HFFc6 (cell line): ENCODE data around the gene TXK. TPM values are rescaled to one million over a fixed set of nuclear protein-coding genes. Genes with fewer than 3 reads are reported as not detected.

Experiments used
- DNase-seq: peaks from one replicate; pipeline ENCODE4 v3.0.0-alpha.2; 2018
- H3K27ac Mint-ChIP-seq: 2 replicates; pipeline ENCODE4 v1.8.0; 2020; ENCODE audit warnings: mild to moderate bottlenecking, mixed read lengths
- H3K27me3 Mint-ChIP-seq: 2 replicates; pipeline ENCODE4 v1.8.0; 2021; ENCODE audit warnings: mild to moderate bottlenecking, moderate library complexity, mixed read lengths; ENCODE audit not compliant: insufficient read depth
- H3K36me3 Mint-ChIP-seq: 2 replicates; pipeline ENCODE4 v1.8.0; 2021; ENCODE audit warnings: low read depth, mixed read lengths
- H3K4me1 Mint-ChIP-seq: 2 replicates; pipeline ENCODE4 v1.8.0; 2020; ENCODE audit warnings: low read depth, mixed read lengths
- H3K4me3 Mint-ChIP-seq: 2 replicates; pipeline ENCODE4 v1.8.0; 2020; ENCODE audit warnings: mild to moderate bottlenecking, moderate library complexity, mixed read lengths
- H3K9me3 Mint-ChIP-seq: 2 replicates; pipeline ENCODE4 v1.8.0; 2020; ENCODE audit warnings: mild to moderate bottlenecking, mixed read lengths
- CTCF ChIP-seq: fragments of 200-600 bp; sonication (generic); IDR thresholded peaks from 2 replicates; pipeline ENCODE4 v1.5.0; 2021; ENCODE audit warnings: antibody characterized with exemption, mild to moderate bottlenecking
- total RNA-seq, 6 experiments: library from RNA; stranded (reverse); fragmentation: NEBNext Ultra II Directional; extraction: Animal tissue kit (Norgen Biotek cat#: 25700); gene quantifications; 2 replicates in 1 of 6; 3 replicates in 5 of 6; pipeline ENCODE4 v1.2.3, GENCODE V29; 2021

Gene TXK
- total RNA-seq, 6 experiments from 2014 or later, result not detected

GRCh38 chr4:48093991-48094416 is 40.0 kb downstream of the TXK start:
- Mint-ChIP-seq H3K4me1 (peaks cover 13% of the 10 kb centered on the region), H3K27me3 (peaks cover 6% of the 10 kb centered on the region), H3K27ac (no peak overlapping the region), H3K9me3 (no peaks in the 10 kb centered on the region), H3K36me3 (no peaks in the 10 kb centered on the region), H3K4me3 (no peak overlapping the region)
- peak; percentile 38 for DNase-seq
- no peak for TF ChIP-seq CTCF

GRCh38 chr4:48090621-48091020 is 43.4 kb downstream of the TXK start:
- TF ChIP-seq CTCF, result no peak
- Mint-ChIP-seq H3K27me3 (peaks cover 2% of the 10 kb centered on the region; the same call in 1 of the 2 replicates), H3K36me3 (no peaks in the 10 kb centered on the region), H3K9me3 (no peaks in the 10 kb centered on the region), H3K4me3 (no peak overlapping the region), H3K27ac (no peak overlapping the region), H3K4me1 (peaks cover 13% of the 10 kb centered on the region)
- DNase-seq, result no peak

- no peak for DNase-seq
- H3K9me3 Mint-ChIP-seq, result no peaks in the 10 kb centered on the region
- H3K4me1 Mint-ChIP-seq, result peaks cover 20% of the 10 kb centered on the region
- H3K4me3 Mint-ChIP-seq, result no peak overlapping the region
- TF ChIP-seq CTCF, result no peak
- H3K27me3 Mint-ChIP-seq, result peaks cover 6% of the 10 kb centered on the region
- no peak overlapping the region for H3K27ac Mint-ChIP-seq
- H3K36me3 Mint-ChIP-seq, result no peaks in the 10 kb centered on the region
These were observed 48.0 kb downstream of the TXK start for GRCh38 chr4:48085821-48086589.

- no peak overlapping the region for H3K4me3 Mint-ChIP-seq
- H3K27ac Mint-ChIP-seq, result no peak overlapping the region
- H3K36me3 Mint-ChIP-seq, result no peaks in the 10 kb centered on the region
- DNase-seq, result no peak
- H3K9me3 Mint-ChIP-seq, result no peaks in the 10 kb centered on the region
- no peak for TF ChIP-seq CTCF
- peaks cover 45% of the 10 kb centered on the region for H3K4me1 Mint-ChIP-seq
- H3K27me3 Mint-ChIP-seq, result peaks cover 6% of the 10 kb centered on the region
These were observed 51.1 kb downstream of the TXK start for GRCh38 chr4:48082956-48083355.

- H3K27ac Mint-ChIP-seq, result no peak overlapping the region
- H3K27me3 Mint-ChIP-seq, result peaks cover 6% of the 10 kb centered on the region
- DNase-seq, result peak; percentile 41
- no peak overlapping the region for H3K4me3 Mint-ChIP-seq
- H3K4me1 Mint-ChIP-seq, result peaks cover 45% of the 10 kb centered on the region
- no peaks in the 10 kb centered on the region for H3K36me3 Mint-ChIP-seq
- TF ChIP-seq CTCF, result no peak
- no peaks in the 10 kb centered on the region for H3K9me3 Mint-ChIP-seq
These were observed 52.9 kb downstream of the TXK start for GRCh38 chr4:48081196-48081595.
